COLO668 (cell line): ENCODE results near the gene TRPM3.
"Not testable (repeated sequence)": the region's sequence is repeated elsewhere in the genome, so short reads cannot be mapped to it uniquely, and the experiment has no call there.

Experiments used
- DNase-seq: peaks from one replicate; lab custom pipeline; 2025; ENCODE audit not compliant: unreplicated experiment; lab: John Stamatoyannopoulos, UW

Gene TRPM3

DNA sequence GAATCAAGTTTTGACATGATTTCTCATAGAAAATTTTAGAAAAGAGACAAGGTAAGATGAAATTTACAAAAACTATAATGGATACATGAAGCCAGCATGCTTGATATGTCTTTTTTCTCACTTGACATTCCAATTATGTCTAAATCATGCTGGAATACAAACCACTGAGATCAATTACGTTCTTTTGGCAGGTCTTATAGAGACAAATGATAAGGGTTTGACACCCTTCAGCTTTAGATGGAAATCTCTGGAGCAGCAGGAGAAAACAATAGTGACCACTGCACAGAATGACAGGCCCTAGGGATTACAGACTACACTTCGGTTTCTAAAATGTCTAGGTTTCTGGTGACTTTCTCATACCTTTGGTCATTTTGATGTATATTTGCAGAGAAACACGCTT is 342.9 kb downstream of the TRPM3 start:
- no peak for DNase-seq

DNA sequence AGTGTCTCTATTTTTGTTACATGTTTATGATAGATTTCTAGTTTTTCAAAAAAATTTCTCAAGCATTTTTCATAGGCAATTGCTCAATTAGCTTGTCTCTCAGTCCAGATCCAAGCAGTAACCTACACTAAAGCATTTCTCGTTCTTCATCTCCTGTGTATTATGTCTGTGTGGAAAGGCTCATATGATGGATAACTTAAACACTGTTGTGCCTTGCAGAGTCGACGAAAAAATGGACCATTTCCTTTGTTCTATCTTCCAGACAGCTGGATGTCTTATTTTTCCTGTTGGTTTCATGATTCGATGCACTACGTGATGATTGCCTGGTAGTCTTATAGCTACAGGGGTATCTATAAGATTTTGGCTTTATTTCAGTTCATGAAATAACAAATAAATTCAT is 347.8 kb downstream of the TRPM3 start:
- no peak for DNase-seq

DNA sequence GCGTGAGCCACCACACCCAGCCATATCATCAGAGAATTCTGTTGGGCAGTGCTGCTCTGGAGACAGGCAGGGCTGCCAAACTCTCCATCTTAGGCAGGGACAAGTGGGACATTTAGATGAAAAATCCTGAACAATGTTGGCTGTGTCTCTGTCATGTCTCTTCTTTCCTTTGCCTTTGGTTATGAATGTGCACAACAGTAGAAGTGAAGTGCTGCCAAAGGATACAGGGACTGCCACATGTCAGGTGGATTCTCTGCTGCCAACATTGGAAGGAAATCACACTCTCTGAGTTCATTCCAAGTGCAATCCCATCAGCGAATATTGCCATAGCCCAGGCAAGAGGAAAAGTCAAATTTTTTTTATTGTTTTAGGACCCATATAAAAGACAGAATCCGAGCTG is 348.8 kb downstream of the TRPM3 start:
- no peak for DNase-seq

DNA sequence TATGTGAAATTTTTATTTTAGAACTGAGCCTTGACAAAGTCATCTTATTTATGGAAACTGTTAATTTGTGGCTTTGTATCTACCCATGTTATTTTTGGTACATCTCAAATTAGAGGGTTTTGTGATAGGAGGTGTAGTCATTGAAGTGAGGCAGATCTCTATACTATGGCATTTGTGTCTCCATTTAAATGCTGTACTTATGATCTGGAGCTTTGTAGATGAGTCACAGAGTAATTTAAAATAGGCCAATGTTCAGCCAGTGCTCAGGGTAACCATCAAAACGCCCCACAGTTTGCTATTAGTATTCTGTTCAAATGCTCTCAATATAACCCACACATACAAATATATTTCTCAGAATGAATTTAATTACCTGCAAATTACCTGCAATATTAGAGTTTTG is 355.5 kb downstream of the TRPM3 start:
- no peak for DNase-seq

DNA sequence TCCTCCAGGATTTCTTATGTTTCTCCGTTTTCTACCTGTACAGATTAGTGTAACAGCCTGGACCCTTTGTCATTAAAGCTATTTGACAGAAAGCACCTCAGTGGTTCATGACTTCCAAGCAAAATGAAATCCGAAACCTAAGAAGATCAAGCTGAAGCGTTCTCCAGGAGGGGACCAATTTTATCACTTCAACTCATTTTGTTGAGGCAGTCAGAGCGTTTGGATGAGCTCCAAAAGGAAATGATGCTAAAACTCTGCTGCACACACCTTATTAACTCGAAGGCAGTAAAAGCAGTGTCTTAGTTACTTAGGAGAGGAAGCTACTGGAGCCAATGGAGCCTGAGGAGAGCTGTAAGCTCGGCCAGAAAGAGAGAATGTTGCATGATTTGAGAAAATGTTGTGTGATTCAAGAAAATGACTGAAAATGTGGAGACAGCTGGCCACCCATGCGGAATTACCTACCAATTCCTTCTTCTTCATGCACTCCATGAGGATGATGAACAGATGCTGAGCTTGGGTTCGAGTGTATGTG is 360.2 kb downstream of the TRPM3 start:
- no peak for DNase-seq

DNA sequence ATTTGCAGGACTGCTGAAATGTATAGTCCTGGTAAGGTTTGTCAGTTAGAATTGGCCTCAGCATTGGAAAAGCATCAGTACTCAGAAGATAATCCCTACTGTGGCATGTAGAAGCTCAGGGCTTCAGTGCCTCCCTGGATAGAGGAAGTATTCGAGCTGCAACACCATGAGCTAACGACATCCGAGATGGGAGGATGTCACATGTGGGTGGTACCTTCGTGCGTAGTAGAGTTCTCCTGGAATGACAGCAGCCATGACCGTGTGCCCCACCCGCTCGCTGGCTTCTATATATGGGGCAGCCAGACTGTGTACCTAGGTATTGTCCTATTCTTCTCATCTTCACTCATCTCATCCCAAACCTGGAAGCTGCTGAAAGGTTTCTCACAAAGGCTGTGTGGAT is 361.2 kb downstream of the TRPM3 start:
- no peak for DNase-seq

DNA sequence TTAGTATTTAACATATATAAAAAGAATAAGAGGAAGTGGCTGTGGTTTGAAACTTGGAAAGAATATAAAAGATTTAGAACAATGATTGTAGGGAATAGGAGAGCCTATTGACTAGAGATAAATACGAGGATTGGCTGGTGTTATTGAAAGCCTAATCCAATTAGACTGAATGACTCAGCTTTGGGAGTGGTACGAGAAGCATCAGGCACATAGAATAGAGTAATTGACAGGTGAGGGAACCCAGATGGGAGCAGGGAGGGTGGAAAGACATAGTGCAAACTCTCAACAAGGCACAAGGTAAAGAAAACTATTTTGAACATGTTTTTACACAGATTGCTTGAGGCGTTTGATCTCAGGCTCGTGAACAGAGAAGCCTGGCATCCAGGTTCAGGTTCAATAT is 368.1 kb downstream of the TRPM3 start:
- no peak for DNase-seq

DNA sequence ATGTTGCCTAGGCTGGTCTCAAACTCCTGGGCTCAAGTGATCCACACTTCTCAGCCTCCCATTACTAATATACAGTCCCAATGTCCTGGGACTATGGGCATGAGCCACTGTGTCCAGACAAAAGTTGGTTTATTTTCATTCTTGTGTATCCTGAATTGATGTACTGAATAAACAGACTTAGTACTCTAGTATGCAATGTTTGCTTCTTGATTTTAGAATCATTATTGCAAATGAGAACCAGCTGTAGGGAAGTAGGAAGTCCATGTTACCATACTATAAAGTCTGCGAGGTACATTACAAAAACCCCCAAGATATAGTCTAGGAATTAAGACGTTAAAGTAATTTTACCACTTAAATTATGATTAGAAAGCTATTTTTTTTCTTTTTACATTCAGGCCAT is 372.4 kb downstream of the TRPM3 start:
- DNase-seq, result no peak

DNA sequence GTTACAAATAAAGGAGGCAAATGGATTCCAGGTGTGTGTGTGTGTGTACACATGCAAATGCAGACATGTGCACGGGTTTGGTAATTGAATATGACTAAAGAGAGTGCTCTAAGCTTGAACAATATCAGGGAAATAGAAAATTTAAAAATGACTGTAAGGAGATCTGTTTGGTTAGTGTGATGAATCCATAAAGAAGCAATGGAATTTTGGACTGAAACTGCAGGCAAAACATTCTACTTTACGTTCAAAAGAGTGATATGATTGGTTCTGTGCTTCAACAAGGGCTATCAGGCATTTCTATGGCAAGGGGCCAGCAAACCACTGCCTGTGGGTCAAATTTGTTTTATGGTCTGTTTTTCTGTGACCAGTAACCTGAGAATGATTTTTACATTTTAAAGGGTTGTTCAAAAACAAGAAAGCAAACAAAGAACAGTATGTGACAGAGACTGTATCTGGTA is 374.1 kb downstream of the TRPM3 start:
- DNase-seq, result peak; percentile 62

DNA sequence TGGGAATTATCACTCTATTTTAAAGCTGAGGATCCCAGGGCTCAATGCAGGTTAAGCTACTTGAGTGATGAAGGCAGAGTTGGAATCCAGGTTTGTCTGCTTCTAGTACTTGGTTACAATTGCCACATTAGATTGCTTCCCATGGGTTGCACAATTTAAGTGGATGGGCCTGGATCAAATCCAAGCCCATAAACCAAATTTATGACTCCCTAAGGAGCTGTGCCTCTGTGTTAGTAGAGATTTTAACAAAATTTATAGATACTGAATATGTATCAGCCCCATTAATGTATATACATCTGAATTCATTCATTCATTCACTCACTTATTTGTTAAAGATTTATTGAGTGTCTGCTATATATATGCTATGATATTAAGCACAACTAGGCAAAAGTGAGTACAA is 374.7 kb downstream of the TRPM3 start:
- DNase-seq, result peak; percentile 28

DNA sequence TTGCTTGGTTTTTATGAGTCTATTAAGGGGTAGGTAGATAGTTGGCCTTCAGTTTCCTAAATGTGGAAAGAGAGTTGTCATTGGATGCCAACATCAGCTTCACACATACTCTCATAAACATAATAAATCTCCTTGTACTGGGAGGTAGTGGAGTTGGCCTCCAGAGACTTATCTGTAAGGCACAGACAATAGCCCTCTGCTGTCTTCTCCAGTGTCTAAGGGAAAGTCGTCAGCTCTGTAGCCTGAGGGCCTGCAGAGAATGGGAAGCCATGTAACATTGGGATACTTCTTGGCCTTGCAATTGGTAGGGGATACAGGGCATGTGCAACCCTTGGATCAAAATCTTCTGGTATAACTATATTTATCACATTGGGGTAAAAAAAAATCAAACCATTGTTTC is 375.1 kb downstream of the TRPM3 start:
- no peak for DNase-seq

DNA sequence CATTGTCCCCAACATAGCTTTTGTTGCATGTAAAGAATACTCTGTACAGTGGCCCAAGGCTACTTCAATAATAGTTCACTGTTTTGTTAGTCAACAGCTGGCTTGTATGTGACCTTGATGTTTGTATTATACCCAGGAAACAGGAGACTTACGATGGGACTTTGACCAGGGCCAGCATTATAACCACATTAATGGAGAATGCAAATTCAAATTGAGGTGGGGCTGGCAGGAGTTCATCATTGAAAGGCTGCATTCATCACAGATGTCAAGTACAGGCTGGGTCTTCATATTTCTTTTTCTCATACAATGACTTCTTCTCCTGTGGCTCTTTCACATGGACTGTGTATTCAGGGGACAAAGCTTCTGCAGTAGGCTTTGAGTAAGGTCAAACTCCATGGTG is 396.6 kb downstream of the TRPM3 start:
- DNase-seq, result not testable (repeated sequence)

DNA sequence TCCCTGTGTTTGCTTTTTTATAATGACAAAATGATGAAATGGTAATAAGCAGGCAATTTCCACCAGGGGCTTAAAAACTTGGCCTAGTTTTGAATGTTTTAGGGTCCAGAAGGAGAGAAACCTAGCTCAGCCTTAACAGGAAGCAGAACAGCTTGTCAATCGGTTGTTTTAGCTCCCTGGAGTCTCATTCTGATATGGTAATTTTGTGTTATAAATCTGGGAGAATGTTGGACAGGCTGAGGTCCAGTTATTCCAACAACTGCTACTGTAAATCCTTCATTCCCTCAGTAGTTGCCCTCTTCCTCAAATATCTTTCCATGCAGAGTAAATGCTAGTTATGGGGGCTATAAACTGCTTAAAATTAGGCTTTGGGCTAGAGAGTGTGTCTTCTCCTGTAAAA is 397.4 kb downstream of the TRPM3 start:
- DNase-seq, result not testable (repeated sequence)

DNA sequence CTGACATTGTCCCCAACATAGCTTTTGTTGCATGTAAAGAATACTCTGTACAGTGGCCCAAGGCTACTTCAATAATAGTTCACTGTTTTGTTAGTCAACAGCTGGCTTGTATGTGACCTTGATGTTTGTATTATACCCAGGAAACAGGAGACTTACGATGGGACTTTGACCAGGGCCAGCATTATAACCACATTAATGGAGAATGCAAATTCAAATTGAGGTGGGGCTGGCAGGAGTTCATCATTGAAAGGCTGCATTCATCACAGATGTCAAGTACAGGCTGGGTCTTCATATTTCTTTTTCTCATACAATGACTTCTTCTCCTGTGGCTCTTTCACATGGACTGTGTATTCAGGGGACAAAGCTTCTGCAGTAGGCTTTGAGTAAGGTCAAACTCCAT is 414.6 kb downstream of the TRPM3 start:
- DNase-seq, result not testable (repeated sequence)

DNA sequence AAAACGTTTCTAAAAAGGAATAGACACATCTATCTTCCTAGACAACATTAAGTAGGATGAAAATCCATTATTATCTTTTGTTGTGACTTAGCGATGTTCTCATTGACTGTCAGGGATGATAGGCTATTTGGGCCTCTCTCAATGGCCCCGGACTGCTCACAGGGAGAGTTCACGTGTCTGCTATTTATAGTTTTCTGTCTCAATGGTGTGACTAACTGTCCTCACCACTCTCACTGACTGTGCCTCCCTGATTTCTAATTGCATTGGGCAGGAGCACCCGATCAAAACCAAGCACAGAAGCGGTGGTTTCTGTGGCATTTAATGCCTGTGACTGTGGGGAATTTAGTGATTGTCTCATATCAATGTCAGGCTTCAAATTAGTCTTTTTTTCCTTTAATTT is 420.3 kb downstream of the TRPM3 start:
- DNase-seq, result no peak

DNA sequence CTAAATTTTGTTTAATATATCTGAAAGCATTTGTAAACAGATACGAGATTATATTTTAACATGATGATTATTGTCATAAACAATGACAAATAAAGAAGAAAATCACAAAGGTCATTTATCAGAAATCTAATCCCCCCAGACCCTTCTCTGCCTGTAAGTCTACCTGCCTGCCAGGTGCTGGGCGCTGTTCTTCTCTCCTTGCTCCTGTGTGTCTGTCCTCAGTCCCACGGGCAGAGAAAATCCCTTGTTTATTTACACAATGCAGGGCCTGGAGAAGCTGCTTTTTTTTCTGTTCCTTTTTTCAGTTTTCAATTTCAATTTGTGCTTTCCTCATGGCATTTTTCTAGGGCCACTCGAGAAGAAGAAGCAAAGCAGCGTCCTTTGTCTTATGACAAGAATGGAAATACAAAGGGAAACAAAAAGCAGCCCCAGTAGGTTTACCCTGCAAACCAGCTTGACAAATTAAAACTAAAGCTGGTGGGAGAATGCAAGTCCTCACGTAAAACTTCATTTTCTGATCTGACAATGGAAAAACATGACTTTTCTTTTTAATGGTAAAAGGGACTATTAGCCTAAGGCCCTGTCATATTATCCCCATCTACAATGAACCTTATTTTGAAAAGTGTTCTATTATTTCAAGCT is 424.6 kb downstream of the TRPM3 start:
- no peak for DNase-seq

DNA sequence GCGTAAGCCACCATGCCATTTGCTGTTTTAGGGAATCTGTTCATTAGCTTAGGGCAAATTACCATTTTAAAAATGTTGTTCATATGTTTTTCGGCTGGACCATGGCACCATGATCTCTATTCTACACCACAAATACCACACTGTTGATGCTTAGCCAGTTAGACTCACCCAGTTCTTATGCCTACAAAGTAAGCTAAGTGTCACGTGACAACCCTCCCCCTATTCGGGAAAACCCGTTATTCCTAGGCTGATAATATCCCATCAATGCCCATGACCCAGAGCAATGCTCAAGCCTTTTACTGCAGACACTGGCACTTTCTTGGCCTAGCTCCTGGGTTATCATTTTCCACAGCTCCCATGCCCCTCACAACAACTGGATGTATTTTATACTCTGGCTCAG is 426.7 kb downstream of the TRPM3 start:
- DNase-seq, result no peak

DNA sequence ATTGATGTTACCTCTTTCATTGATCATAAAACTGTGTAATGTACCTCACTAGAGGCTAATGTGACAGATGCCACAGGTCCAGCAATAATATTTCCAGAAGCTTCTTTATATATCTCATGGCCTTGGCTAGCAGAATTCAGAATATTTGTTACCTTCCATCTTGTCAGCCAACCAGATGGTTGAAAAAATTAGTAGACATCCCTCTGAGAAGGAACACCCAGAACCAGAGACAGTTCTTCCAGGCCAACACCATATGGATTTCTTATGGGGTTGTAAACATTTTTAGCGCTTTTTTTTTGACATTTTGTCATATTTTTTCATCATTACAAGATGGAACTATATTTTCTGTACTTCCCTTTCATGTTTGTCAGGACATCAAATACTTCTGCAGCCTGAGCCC is 428.2 kb downstream of the TRPM3 start:
- no peak for DNase-seq

DNA sequence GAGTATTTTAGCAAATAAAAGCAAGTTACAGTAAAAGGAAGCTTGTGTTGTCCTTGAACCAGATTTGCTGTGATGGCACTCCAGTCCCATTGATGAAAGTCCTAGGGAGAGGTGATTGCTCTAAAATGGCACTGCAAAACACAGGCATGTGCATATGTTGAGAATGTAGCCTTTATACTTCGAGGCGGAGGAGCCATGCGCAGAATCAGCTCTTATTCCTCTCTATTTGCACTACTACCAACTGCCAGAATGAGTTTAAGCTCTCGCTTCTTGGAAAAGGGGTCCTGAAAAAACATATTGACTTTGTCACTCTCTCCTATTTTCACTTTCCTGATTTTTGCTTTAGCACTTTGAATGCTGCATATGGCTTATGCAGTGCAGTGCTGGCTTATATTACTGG is 429.0 kb downstream of the TRPM3 start:
- no peak for DNase-seq

DNA sequence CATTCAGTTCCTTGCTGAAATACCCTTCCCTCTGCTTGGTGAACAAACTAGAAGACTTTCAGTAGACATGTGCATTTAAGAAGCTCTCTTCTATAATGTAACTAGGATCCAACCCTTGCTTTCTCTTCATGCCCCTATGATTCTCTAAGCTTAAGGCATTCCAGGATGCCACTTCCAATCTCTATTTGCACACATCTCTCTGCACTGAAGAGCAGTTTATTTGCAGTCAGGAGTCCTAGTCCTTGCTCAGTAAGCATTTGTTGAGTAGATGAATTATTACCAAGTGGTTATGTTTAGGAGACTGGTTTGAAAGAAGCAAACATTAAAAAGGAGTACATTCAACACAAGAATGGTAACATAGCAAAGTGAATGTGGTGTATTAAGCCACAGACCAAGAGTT is 432.7 kb downstream of the TRPM3 start:
- no peak for DNase-seq

DNA sequence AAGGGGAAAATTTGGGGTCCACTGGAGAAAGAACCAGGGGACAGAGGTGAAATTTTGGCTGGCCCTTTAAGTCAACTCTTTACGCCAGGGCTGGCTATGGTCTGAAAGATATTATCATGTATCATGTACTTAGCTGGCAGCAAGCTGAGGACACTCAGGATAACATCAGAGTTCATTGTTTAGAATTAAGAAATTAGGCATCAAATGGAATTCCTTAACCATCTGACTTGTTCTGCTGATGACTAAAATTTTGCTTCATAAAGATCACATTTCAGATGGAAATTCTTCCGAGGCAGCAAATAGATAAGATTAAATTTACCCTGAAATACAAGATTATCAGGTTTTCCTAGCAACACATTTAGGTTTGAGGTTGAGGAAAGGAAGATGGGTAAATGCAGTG is 437.6 kb downstream of the TRPM3 start:
- no peak for DNase-seq

DNA sequence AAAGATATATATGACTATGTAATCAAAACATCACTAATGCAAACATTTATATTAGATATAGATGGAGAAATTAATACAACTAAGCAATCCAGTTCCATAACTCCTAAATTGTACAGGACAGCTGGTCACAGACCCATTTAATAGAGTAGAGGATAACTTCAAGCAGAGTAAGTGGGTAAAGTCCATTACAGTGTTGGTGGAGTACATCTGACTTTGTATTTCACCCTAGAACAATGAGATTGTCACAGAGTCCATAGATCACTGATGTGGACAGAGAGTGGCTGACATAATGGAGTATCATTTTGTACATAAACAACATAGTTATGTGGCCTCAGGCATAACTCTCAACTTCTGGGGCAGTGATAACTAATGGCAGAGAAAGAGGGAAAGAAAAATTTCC is 439.1 kb downstream of the TRPM3 start:
- no peak for DNase-seq

DNA sequence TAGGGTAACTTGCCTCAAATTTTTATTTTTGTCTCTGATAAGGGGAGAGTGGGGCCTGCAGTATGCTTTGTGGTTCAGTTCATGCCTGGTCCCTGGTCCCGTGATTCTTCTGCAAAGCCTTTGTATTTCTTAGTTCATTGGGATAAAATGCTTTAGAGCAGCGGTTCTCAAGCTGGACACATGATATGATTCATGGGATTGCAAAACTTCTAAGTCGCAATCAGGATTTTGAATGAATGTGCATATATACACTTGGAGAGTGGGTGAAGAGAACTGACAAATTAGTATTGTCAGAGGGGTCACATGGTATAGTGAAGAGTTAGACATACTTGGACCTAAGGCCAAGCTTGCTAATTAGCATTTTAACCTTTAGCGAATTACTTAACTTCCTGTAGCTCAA is 441.6 kb downstream of the TRPM3 start:
- DNase-seq, result no peak
